IMR-90 (cell line): ENCODE data around the gene HOXC5. TPM values are rescaled to one million over a fixed set of nuclear protein-coding genes. Genes with fewer than 3 reads are reported as not detected.

Experiments used
- ATAC-seq: fragments of 200-7000 bp; cut with Tn5 transposase; 2 replicates; pipeline ENCODE4 v1.9.1; 2020; ENCODE audit warnings: low read depth, mild to moderate bottlenecking, moderate library complexity
- BruUV-seq: library from RNA; stranded (reverse); fragments of 400-500 nt; replicated peaks from 2 replicates; lab custom pipeline; 2021; lab: Mats Ljungman, UMichigan
- CTCF ChIA-PET: fragments of 300-600 bp; formaldehyde crosslinking; extraction: SDS; loops from one replicate; lab custom pipeline; 2021; ENCODE audit warnings: antibody characterized with exemption; lab: Yijun Ruan, JAX
- POLR2A ChIA-PET: fragments of 300-600 bp; sonication (Branson Sonifier 250); formaldehyde crosslinking; loops from one replicate; lab custom pipeline; 2022; ENCODE audit warnings: antibody characterized with exemption; ENCODE audit not compliant: unreplicated experiment; lab: Charles Lee
- DNase-seq: peaks from one replicate; pipeline ENCODE4 v3.0.0; 2013
- H2AFZ ChIP-seq: replicated peaks from 2 replicates; pipeline ENCODE3; 2013; ENCODE audit warnings: low read length, mild to moderate bottlenecking; ENCODE audit not compliant: poor library complexity
- H2AK5ac ChIP-seq: 2 replicates; pipeline ENCODE4 v1.6.1; 2013; ENCODE audit warnings: low read depth, low read length, inconsistent platforms
- H2AK9ac ChIP-seq: replicated peaks from 2 replicates; pipeline ENCODE3; 2013; ENCODE audit warnings: mild to moderate bottlenecking, low read depth, low read length, moderate library complexity; ENCODE audit not compliant: poor library complexity
- H2BK120ac ChIP-seq: 2 replicates; pipeline ENCODE4 v1.6.1; 2013; ENCODE audit warnings: low read depth, low read length, inconsistent platforms
- H2BK15ac ChIP-seq: 3 replicates; pipeline ENCODE4 v1.6.1; 2013; ENCODE audit warnings: low read depth, low read length, inconsistent platforms
- H2BK20ac ChIP-seq: 2 replicates; pipeline ENCODE4 v1.6.1; 2013; ENCODE audit warnings: low read depth, mild to moderate bottlenecking, inconsistent platforms, low read length, moderate library complexity
- H2BK5ac ChIP-seq: 2 replicates; pipeline ENCODE4 v1.6.1; 2013; ENCODE audit warnings: mild to moderate bottlenecking, low read depth, low read length, inconsistent platforms; ENCODE audit not compliant: poor library complexity, severe bottlenecking
- H3K14ac ChIP-seq: replicated peaks from 2 replicates; pipeline ENCODE4 v1.6.1; 2013; ENCODE audit warnings: low read depth, low read length, inconsistent platforms
- H3K18ac ChIP-seq: 2 replicates; pipeline ENCODE4 v1.6.1; 2013; ENCODE audit warnings: low read depth, low read length, control low read depth
- H3K23ac ChIP-seq: 2 replicates; pipeline ENCODE4 v1.6.1; 2013; ENCODE audit warnings: low read depth, low read length, inconsistent platforms
- H3K27ac ChIP-seq: 2 replicates; pipeline ENCODE4 v1.5.1; 2013; ENCODE audit warnings: mild to moderate bottlenecking, control low read depth, low read length; ENCODE audit not compliant: insufficient read depth
- H3K27me3 ChIP-seq: 2 replicates; pipeline ENCODE4 v1.6.1; 2013; ENCODE audit warnings: low read length; ENCODE audit not compliant: control insufficient read depth, insufficient read depth
- H3K36me3 ChIP-seq: 2 replicates; pipeline ENCODE4 v1.6.1; 2013; ENCODE audit warnings: low read length, mixed read lengths; ENCODE audit not compliant: control insufficient read depth, insufficient read depth
- H3K4ac ChIP-seq: 2 replicates; pipeline ENCODE4 v1.6.1; 2013; ENCODE audit warnings: low read depth, low read length, inconsistent platforms
- H3K4me1 ChIP-seq: 2 replicates; pipeline ENCODE4 v1.6.1; 2013; ENCODE audit warnings: low read length, mixed read lengths; ENCODE audit not compliant: control insufficient read depth, insufficient read depth
- H3K4me2 ChIP-seq: 2 replicates; pipeline ENCODE4 v1.6.1; 2013; ENCODE audit warnings: low read depth, mild to moderate bottlenecking, control low read depth, low read length, moderate library complexity
- H3K4me3 ChIP-seq: 2 replicates; pipeline ENCODE4 v1.5.1; 2013; ENCODE audit warnings: low read depth, mild to moderate bottlenecking, control low read depth, low read length, moderate library complexity; ENCODE audit not compliant: insufficient read depth
- H3K56ac ChIP-seq: 2 replicates; pipeline ENCODE4 v1.6.1; 2013; ENCODE audit warnings: low read length, inconsistent platforms; ENCODE audit not compliant: insufficient read depth; ENCODE audit errors: extremely low read depth
- H3K79me1 ChIP-seq, 2 experiments: 2 replicates each; pipeline ENCODE4 v1.6.1; 2013; ENCODE audit warnings: low read length in 2 of 2, inconsistent platforms in 1 of 2, low read depth in 1 of 2
- H3K9ac ChIP-seq: 2 replicates; pipeline ENCODE4 v1.6.1; 2013; ENCODE audit warnings: low read depth, low read length, control low read depth
- H3K9me1 ChIP-seq: 2 replicates; pipeline ENCODE4 v1.6.1; 2013; ENCODE audit warnings: low read length, inconsistent platforms; ENCODE audit not compliant: insufficient read depth
- H3K9me3 ChIP-seq: 2 replicates; pipeline ENCODE4 v1.6.1; 2013; ENCODE audit warnings: low read length; ENCODE audit not compliant: control insufficient read depth, insufficient read depth
- H4K20me1 ChIP-seq: 2 replicates; pipeline ENCODE4 v1.6.1; 2013; ENCODE audit warnings: low read length, inconsistent platforms; ENCODE audit not compliant: insufficient read depth
- H4K5ac ChIP-seq: 2 replicates; pipeline ENCODE4 v1.6.1; 2013; ENCODE audit warnings: mild to moderate bottlenecking, low read depth, low read length, control low read depth
- H4K8ac ChIP-seq, 2 experiments: 2 replicates each; pipeline ENCODE4 v1.6.1; 2013; ENCODE audit warnings: low read depth in 2 of 2, low read length in 2 of 2, control low read depth in 1 of 2, inconsistent platforms in 1 of 2
- H4K91ac ChIP-seq: 2 replicates; pipeline ENCODE4 v1.6.1; 2013; ENCODE audit warnings: low read depth, low read length, inconsistent platforms; ENCODE audit not compliant: insufficient read depth
- BHLHE40 ChIP-seq: fragments of 150-350 bp; IDR thresholded peaks from 2 replicates; pipeline ENCODE4 v1.6.1; 2016; ENCODE audit warnings: mild to moderate bottlenecking, low read depth, low read length
- CEBPB ChIP-seq: IDR thresholded peaks from 2 replicates; pipeline ENCODE4 v1.6.1; 2012; ENCODE audit warnings: low read depth, low read length, improper control_type of control experiment
- CHD1 ChIP-seq: IDR thresholded peaks from 2 replicates; pipeline ENCODE4 v1.6.1; 2012; ENCODE audit warnings: low read depth, low read length, improper control_type of control experiment
- CTCF ChIP-seq: conservative IDR thresholded peaks from 2 replicates; pipeline ENCODE4 v1.5.1; 2012; ENCODE audit warnings: mild to moderate bottlenecking, low read depth, low read length, improper control_type of control experiment
- ELK1 ChIP-seq: fragments of 150-350 bp; IDR thresholded peaks from 2 replicates; pipeline ENCODE4 v1.6.1; 2016; ENCODE audit warnings: low read depth, mild to moderate bottlenecking, low read length, moderate library complexity, borderline replicate concordance
- FOS ChIP-seq: fragments of 150-350 bp; IDR thresholded peaks from 2 replicates; pipeline ENCODE4 v1.6.1; 2016; ENCODE audit warnings: low read depth, low read length
- MAFK ChIP-seq: IDR thresholded peaks from 2 replicates; pipeline ENCODE4 v1.6.1; 2012; ENCODE audit warnings: low read depth, low read length, improper control_type of control experiment
- MAZ ChIP-seq: IDR thresholded peaks from 2 replicates; pipeline ENCODE4 v1.6.1; 2012; ENCODE audit warnings: low read depth, mild to moderate bottlenecking, low read length, improper control_type of control experiment, moderate library complexity, borderline replicate concordance
- MXI1 ChIP-seq: IDR thresholded peaks from 2 replicates; pipeline ENCODE4 v1.6.1; 2012; ENCODE audit warnings: low read depth, mild to moderate bottlenecking, low read length, moderate library complexity, borderline replicate concordance
- NFE2L2 ChIP-seq: fragments of 150-350 bp; IDR thresholded peaks from 2 replicates; pipeline ENCODE4 v1.6.1; 2016; ENCODE audit warnings: low read depth, mild to moderate bottlenecking, low read length
- POLR2A ChIP-seq: IDR thresholded peaks from 2 replicates; pipeline ENCODE4 v1.6.1; 2012; ENCODE audit warnings: mild to moderate bottlenecking, low read depth, low read length
- RAD21 ChIP-seq: IDR thresholded peaks from 2 replicates; pipeline ENCODE4 v1.6.1; 2012; ENCODE audit warnings: low read length, improper control_type of control experiment
- RCOR1 ChIP-seq: IDR thresholded peaks from 2 replicates; pipeline ENCODE4 v1.6.1; 2012; ENCODE audit warnings: mild to moderate bottlenecking, low read length, improper control_type of control experiment; ENCODE audit not compliant: insufficient replicate concordance
- RFX5 ChIP-seq: IDR thresholded peaks from 2 replicates; pipeline ENCODE4 v1.8.0; 2012; ENCODE audit warnings: low read depth, mild to moderate bottlenecking, low read length, moderate library complexity
- SMC3 ChIP-seq: fragments of 150-350 bp; IDR thresholded peaks from 2 replicates; pipeline ENCODE4 v1.6.1; 2016; ENCODE audit warnings: low read depth, mild to moderate bottlenecking, antibody characterized with exemption, low read length, moderate library complexity
- USF2 ChIP-seq: fragments of 150-350 bp; IDR thresholded peaks from 2 replicates; pipeline ENCODE4 v1.6.1; 2017; ENCODE audit warnings: mild to moderate bottlenecking, antibody characterized with exemption, low read length, low read depth
- WGBS, 2 experiments: methylation state at CpG; one replicate each; pipeline versions ENCODE4 v1.1.5 to v1.1.7; 2013; ENCODE audit warnings: missing lambda C conversion rate in 2 of 2; ENCODE audit not compliant: insufficient read length in 1 of 2; ENCODE audit errors: extremely low coverage in 2 of 2; 5-methylcytosine and 5-hydroxymethylcytosine counted together
- dilution Hi-C: fragments of 300-500 bp; cut with HindIII; formaldehyde crosslinking; loops from one replicate; pipeline ENCODE4 v1.14.3; 2018; ENCODE audit warnings: low sequenced_read_pairs; ENCODE audit not compliant: unreplicated experiment
- in situ Hi-C: fragments of 300-500 bp; cut with MboI; formaldehyde crosslinking; loops from 3 replicates; pipeline ENCODE4 v1.14.3; 2019; ENCODE audit warnings: low sequenced_read_pairs, inconsistent platforms, mixed read lengths
- intact Hi-C: fragments of 100-400 bp; cut with micrococcal nuclease; formaldehyde crosslinking; loops from 2 replicates; pipeline ENCODE4 v1.10.0; 2022
- polyA plus RNA-seq, 3 experiments: library from polyadenylated mRNA; depleted of rRNA; stranded (reverse); fragments of >200 nt; gene quantifications; 2 replicates each; pipeline ENCODE4 v1.2.3, GENCODE V29; 2012; ENCODE audit warnings: low replicate concordance in 1 of 3
- total RNA-seq: library from RNA; depleted of rRNA; stranded (reverse); fragments of >200 nt; gene quantifications from 2 replicates; pipeline ENCODE4 v1.2.3, GENCODE V29; 2012

HOXC5 gene
- total and polyA plus RNA-seq, 2 of the 4 experiments (the other 2 are of a cell fraction), result not detected

GRCh38 chr12:54018468-54018984 is 14.3 kb upstream of the HOXC5 start:
- no peak overlapping the region for H2BK20ac ChIP-seq
- no peak overlapping the region for H4K8ac ChIP-seq
- BruUV-seq, result no TSS peak
- H3K23ac ChIP-seq, result no peak overlapping the region
- H2BK120ac ChIP-seq, result no peak overlapping the region
- no peak overlapping the region for H2BK5ac ChIP-seq
- peak overlapping the region; percentile 24; the same call in 1 of the 2 replicates for H3K4me3 ChIP-seq
- ChIA-PET POLR2A (no interaction called here), CTCF (no interaction called here)
- no peaks in the 10 kb centered on the region for H3K9me1 ChIP-seq
- H3K4me1 ChIP-seq, result no peaks in the 10 kb centered on the region
- H3K27me3 ChIP-seq, result peaks cover 85% of the 10 kb centered on the region
- in situ Hi-C loops, result no loop called here
- no peak overlapping the region for H2AK9ac ChIP-seq
- H3K9me3 ChIP-seq, result peaks cover 4% of the 10 kb centered on the region
- H3K4me2 ChIP-seq, result no peak overlapping the region; the same call in 1 of the 2 replicates
- H4K91ac ChIP-seq, result no peak overlapping the region
- WGBS, 2 experiments, result 30% methylated on average over 3 of the region's 29 CpGs; no CpG with 5 or more reads in 1 of the 2 experiments
- H3K27ac ChIP-seq, result no peak overlapping the region
- intact Hi-C loops, result no loop called here
- no peak overlapping the region for H3K9ac ChIP-seq
- no peak for DNase-seq
- no peaks in the 10 kb centered on the region for H3K36me3 ChIP-seq
- H3K14ac ChIP-seq, result no peak overlapping the region
- no peak for ATAC-seq
- no peak overlapping the region for H2AK5ac ChIP-seq
- no peak overlapping the region for H3K4ac ChIP-seq
- no peak overlapping the region for H4K5ac ChIP-seq
- H2AFZ ChIP-seq, result peak overlapping the region; percentile 81
- no peak overlapping the region for H3K56ac ChIP-seq
- TF ChIP-seq RAD21, result no peak
- no peak for TF ChIP-seq MAZ
- TF ChIP-seq CTCF, result no peak
- TF ChIP-seq BHLHE40, result no peak
- TF ChIP-seq SMC3, result no peak
- no peak for TF ChIP-seq RFX5
- TF ChIP-seq NFE2L2, result no peak
- no peak for TF ChIP-seq MAFK
- TF ChIP-seq USF2, result no peak
- no peak for TF ChIP-seq ELK1
- TF ChIP-seq CEBPB, result no peak
- no peak for TF ChIP-seq RCOR1
- no peak for TF ChIP-seq POLR2A
- no peak for TF ChIP-seq MXI1
- TF ChIP-seq FOS, result no peak
- TF ChIP-seq CHD1, result no peak
- no peaks in the 10 kb centered on the region for H4K20me1 ChIP-seq
- H2BK15ac ChIP-seq, result no peak overlapping the region
- no peaks in the 10 kb centered on the region for H3K79me1 ChIP-seq
- H3K18ac ChIP-seq, result no peak overlapping the region
- dilution Hi-C loops, result no loop called here
